GM10266 (cell line): ENCODE data around the gene SLC25A21.

ENCODE experiments used
- DNase-seq: peaks from one replicate; pipeline ENCODE4 v3.0.0; 2012; ENCODE audit errors: extremely low spot score
- CTCF ChIP-seq: IDR thresholded peaks from 2 replicates; pipeline ENCODE4 v1.5.1; 2012; ENCODE audit warnings: mild to moderate bottlenecking, low read depth; ENCODE audit not compliant: control insufficient read depth, insufficient read depth; ENCODE audit errors: missing control alignments

SLC25A21 gene

GRCh38 chr14:36672095-36672494 lies 500.3 kb downstream of the SLC25A21 start:
- DNase-seq, result no peak
- no peak for TF ChIP-seq CTCF

- no peak for TF ChIP-seq CTCF
- DNase-seq, result no peak
Observed at GRCh38 chr14:36671149-36671548, 501.3 kb downstream of the SLC25A21 start.

- TF ChIP-seq CTCF, result no peak
- DNase-seq, result no peak
Observed at GRCh38 chr14:36667679-36668078, 504.7 kb downstream of the SLC25A21 start.

GRCh38 chr14:36666416-36667206 lies 505.8 kb downstream of the SLC25A21 start:
- no peak for DNase-seq

GRCh38 chr14:36665887-36666415 lies 506.5 kb downstream of the SLC25A21 start:
- TF ChIP-seq CTCF, result no peak
- DNase-seq, result no peak

More at GRCh38 chr14:36666416-36667206, 505.8 kb downstream of the SLC25A21 start:
- no peak for TF ChIP-seq CTCF

- DNase-seq, result no peak
- no peak for TF ChIP-seq CTCF
Observed at GRCh38 chr14:36664322-36665193, 507.8 kb downstream of the SLC25A21 start.
